GM12801 (cell line): ENCODE measurements around the gene TCF7.

ENCODE experiments used
- CTCF ChIP-seq: IDR thresholded peaks from one replicate; pipeline ENCODE4 v1.5.1; 2011; ENCODE audit warnings: control low read depth; ENCODE audit not compliant: insufficient read length; ENCODE audit errors: extremely low read depth

Gene TCF7

GRCh38 chr5:134130239-134130945 is 15.9 kb downstream of the TCF7 start:
- no peak for TF ChIP-seq CTCF

- TF ChIP-seq CTCF = no peak
Observed at GRCh38 chr5:134131165-134131564, 16.7 kb downstream of the TCF7 start.

GRCh38 chr5:134131578-134132350 is 17.3 kb downstream of the TCF7 start:
- TF ChIP-seq CTCF = no peak

GRCh38 chr5:134132372-134133187 is 18.1 kb downstream of the TCF7 start:
- TF ChIP-seq CTCF = no peak

GRCh38 chr5:134133188-134133994 is 18.9 kb downstream of the TCF7 start:
- no peak for TF ChIP-seq CTCF

GRCh38 chr5:134133995-134134541 is 19.6 kb downstream of the TCF7 start:
- no peak for TF ChIP-seq CTCF
